Testis (tissue), 3 donors: ENCODE measurements around the gene WBP2NL. TPM values are rescaled to one million over a fixed set of nuclear protein-coding genes. Genes with fewer than 3 reads are reported as not detected.

ENCODE experiments used
- DNase-seq: peaks from one replicate; pipeline ENCODE4 v3.0.0-alpha.2; 2019
- H3K27ac ChIP-seq, 2 donors: fragments of 200-600 bp; sonication (generic); one replicate each; pipeline ENCODE4 v1.5.1; 2019
- H3K27me3 ChIP-seq: fragments of 200-600 bp; sonication (generic); one replicate; pipeline ENCODE4 v1.5.1; 2019
- H3K36me3 ChIP-seq: fragments of 200-600 bp; sonication (generic); one replicate; pipeline ENCODE4 v1.5.1; 2017; ENCODE audit warnings: low read depth; ENCODE audit errors: missing control alignments
- H3K4me1 ChIP-seq: fragments of 200-600 bp; sonication (generic); one replicate; pipeline ENCODE4 v1.5.1; 2019
- H3K4me3 ChIP-seq, 2 donors: fragments of 200-600 bp; sonication (generic); one replicate each; pipeline ENCODE4 v1.5.1; 2017 to 2019
- H3K9me3 ChIP-seq: fragments of 200-600 bp; sonication (generic); one replicate; pipeline ENCODE4 v1.5.1; 2017
- POLR2A ChIP-seq: fragments of 450-650 bp; IDR thresholded peaks from one replicate; pipeline ENCODE4 v1.6.1; 2017; ENCODE audit warnings: antibody characterized with exemption, mild to moderate bottlenecking, moderate library complexity
- WGBS, 2 donors: methylation state at CpG; one replicate each; pipeline ENCODE4 v1.1.5; 2018; 5-methylcytosine and 5-hydroxymethylcytosine counted together
- intact Hi-C: fragments of 100-400 bp; cut with DNase I; formaldehyde crosslinking; loops from one replicate; pipeline ENCODE4 v1.15.1; 2023; ENCODE audit warnings: low total_unique reads
- polyA plus RNA-seq: library from polyadenylated mRNA; stranded (reverse); fragments of 350-450 nt; fragmentation: Illumina TruSeq; extraction: RNeasy Lipid Tissue Mini Kit (QIAGEN cat#74804); gene quantifications from one replicate; pipeline ENCODE4 v1.2.3, GENCODE V29; 2014; ENCODE audit warnings: low read depth, low replicate concordance; ENCODE audit not compliant: insufficient read depth
- total RNA-seq, 2 donors: library from RNA; depleted of rRNA; stranded (reverse); fragments of >200 nt; gene quantifications; one replicate each; pipeline ENCODE4 v1.2.3, GENCODE V29; 2016
- TF ChIP-seq, protein P1 (sequence below), 3 experiments: fragments of 450-650 bp in 2 of 3; fragments of 200-600 bp in 1 of 3; sonication (generic) in 1 of 3; IDR thresholded peaks; one replicate each; pipeline ENCODE4 v1.5.1; 2016 to 2019; ENCODE audit warnings: antibody characterized with exemption in 3 of 3, mild to moderate bottlenecking in 2 of 3, moderate library complexity in 1 of 3

Gene WBP2NL
- total and polyA plus RNA-seq, 3 donors from 2014 or later: 31.8 to 91.5 (median 90.8) TPM

DNA sequence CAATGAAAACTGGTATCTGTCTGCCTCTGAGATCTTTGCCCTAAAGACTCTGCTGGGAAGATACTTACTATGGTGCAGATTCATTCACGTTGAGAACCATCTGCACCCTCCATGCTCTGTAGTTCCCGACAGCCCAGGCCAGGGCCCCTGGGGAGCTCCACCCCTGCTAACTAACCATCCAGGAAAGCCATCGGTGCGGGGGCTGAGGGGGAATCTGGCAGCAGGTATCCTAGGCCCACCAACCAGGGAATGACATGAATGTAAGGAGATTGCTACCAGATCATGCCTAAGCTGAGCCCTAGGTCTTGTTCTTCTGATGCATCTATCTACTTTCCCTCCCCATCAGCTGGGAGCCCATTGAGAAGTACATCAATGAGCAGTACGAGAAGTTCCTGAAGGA, 11.3 kb upstream of the WBP2NL start:
- WGBS, 2 donors: 93 to 96% methylated on average over 5 of the region's 5 CpGs
- H3K27ac ChIP-seq: no peak overlapping the region
- no peaks in the 10 kb centered on the region for H3K9me3 ChIP-seq
- H3K36me3 ChIP-seq: no peaks in the 10 kb centered on the region
- DNase-seq: no peak
- no peaks in the 10 kb centered on the region for H3K27me3 ChIP-seq
- TF ChIP-seq, protein P1, sequence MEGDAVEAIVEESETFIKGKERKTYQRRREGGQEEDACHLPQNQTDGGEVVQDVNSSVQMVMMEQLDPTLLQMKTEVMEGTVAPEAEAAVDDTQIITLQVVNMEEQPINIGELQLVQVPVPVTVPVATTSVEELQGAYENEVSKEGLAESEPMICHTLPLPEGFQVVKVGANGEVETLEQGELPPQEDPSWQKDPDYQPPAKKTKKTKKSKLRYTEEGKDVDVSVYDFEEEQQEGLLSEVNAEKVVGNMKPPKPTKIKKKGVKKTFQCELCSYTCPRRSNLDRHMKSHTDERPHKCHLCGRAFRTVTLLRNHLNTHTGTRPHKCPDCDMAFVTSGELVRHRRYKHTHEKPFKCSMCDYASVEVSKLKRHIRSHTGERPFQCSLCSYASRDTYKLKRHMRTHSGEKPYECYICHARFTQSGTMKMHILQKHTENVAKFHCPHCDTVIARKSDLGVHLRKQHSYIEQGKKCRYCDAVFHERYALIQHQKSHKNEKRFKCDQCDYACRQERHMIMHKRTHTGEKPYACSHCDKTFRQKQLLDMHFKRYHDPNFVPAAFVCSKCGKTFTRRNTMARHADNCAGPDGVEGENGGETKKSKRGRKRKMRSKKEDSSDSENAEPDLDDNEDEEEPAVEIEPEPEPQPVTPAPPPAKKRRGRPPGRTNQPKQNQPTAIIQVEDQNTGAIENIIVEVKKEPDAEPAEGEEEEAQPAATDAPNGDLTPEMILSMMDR (IDR thresholded peaks at IDR 0.05): no peak
- TF ChIP-seq POLR2A: no peak
- H3K4me1 ChIP-seq: no peaks in the 10 kb centered on the region
- intact Hi-C loops: no loop called here
- no peak overlapping the region for H3K4me3 ChIP-seq

DNA sequence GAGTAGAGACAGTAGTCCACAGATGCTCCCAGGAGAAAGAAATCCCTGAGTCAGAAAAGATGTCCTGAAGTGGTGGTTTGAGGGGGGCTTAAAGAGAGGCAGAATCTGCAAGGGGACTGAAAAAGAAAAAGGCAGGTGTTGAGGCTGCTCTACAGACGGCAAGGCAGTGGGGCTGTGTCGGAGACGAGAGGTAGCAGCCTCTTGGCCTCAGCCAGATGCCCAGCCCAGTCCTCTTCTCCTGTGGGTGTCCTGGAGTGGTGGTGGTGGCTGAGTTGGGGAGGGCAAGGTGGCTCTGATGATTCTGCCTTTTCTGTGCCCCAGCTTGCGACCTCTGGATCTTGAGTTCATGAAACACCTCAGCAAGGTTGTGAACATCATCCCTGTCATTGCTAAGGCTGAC, 9.3 kb upstream of the WBP2NL start:
- Histone ChIP-seq H3K27me3 (no peaks in the 10 kb centered on the region), H3K27ac (no peak overlapping the region), H3K4me3 (no peak overlapping the region), H3K36me3 (no peaks in the 10 kb centered on the region), H3K4me1 (no peaks in the 10 kb centered on the region), H3K9me3 (no peaks in the 10 kb centered on the region)
- TF ChIP-seq, protein P1 (IDR thresholded peaks at IDR 0.05): no peak
- no peak for TF ChIP-seq POLR2A
- intact Hi-C loops: no loop called here
- WGBS, 2 donors: 75 to 84% methylated on average over 4 of the region's 4 CpGs
- no peak for DNase-seq

DNA sequence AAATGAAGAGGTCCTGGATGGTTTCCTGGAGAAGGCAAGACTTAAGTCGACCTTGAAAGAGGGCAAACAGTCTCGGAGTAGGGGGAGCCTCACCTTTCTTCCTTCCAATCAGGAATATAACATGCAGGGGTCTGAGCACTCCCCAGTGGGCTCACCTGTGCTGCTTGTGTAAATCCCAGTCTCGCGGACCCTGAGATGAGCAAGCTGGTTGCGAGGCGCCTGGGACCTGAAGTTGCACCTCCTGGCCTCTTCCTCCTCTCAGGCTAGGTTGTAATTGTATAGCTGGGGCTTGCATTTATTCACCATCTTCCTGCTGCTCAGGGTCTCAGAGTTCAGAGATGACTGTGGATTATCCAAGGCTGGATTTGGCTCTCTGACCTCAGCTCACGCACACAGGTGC, 7.5 kb upstream of the WBP2NL start:
- TF ChIP-seq POLR2A: no peak
- TF ChIP-seq, protein P1 (IDR thresholded peaks at IDR 0.05): no peak
- Histone ChIP-seq H3K36me3 (no peaks in the 10 kb centered on the region), H3K27me3 (no peaks in the 10 kb centered on the region), H3K27ac (no peak overlapping the region), H3K4me3 (no peak overlapping the region), H3K9me3 (no peaks in the 10 kb centered on the region), H3K4me1 (no peaks in the 10 kb centered on the region)
- WGBS, 2 donors: 87 to 91% methylated on average over 7 of the region's 7 CpGs
- DNase-seq: no peak
- intact Hi-C loops: no loop called here

DNA sequence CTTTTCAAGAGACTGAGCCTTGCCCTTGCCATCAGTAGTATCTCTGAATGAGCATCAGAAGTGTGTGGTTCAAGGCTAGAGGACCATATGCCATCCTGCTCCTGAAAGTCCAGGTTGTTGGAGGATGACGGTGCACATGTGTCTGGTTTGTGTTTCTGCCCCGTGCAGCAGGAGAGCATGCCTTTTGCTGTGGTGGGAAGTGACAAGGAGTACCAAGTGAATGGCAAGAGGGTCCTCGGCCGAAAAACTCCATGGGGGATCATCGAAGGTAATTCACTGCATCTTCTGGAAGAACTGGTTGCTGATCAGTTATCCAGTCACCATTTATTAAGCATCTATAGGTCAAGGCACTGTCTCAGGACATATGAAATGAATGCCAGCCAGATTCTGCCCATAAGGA, 6.1 kb upstream of the WBP2NL start:
- H3K4me1 ChIP-seq: no peaks in the 10 kb centered on the region
- no peaks in the 10 kb centered on the region for H3K36me3 ChIP-seq
- H3K4me3 ChIP-seq: no peak overlapping the region
- intact Hi-C loops: no loop called here
- H3K27ac ChIP-seq: no peak overlapping the region
- WGBS, 2 donors: 92 to 93% methylated on average over 5 of the region's 5 CpGs
- H3K9me3 ChIP-seq: no peaks in the 10 kb centered on the region
- TF ChIP-seq, protein P1 (IDR thresholded peaks at IDR 0.05): no peak
- no peak for TF ChIP-seq POLR2A
- DNase-seq: no peak
- H3K27me3 ChIP-seq: no peaks in the 10 kb centered on the region

DNA sequence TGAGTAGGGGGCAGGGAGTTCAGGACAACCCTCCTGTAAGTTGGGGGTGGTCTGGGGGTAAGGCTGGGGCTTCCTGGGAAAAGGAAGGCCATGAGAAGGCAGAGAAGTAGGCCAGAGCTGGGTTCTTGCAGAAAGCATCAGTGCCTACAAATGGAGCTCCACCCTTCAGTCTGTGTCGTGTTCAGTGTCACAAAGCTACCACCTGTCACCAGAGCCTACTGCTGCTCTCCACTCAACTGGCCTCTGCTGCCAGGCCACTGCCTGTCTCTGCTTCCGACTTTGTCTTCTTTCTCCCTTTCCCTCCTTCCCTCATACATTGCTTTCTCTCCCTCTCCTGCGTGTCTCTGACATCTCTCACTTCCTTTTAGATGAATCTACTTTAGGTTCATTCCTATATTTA, 3.4 kb upstream of the WBP2NL start:
- Histone ChIP-seq H3K9me3 (no peaks in the 10 kb centered on the region), H3K4me3 (no peak overlapping the region), H3K27ac (no peak overlapping the region), H3K36me3 (no peaks in the 10 kb centered on the region), H3K4me1 (peaks cover 7% of the 10 kb centered on the region), H3K27me3 (no peaks in the 10 kb centered on the region)
- intact Hi-C loops: no loop called here
- DNase-seq: no peak
- TF ChIP-seq POLR2A: no peak
- TF ChIP-seq, protein P1 (IDR thresholded peaks at IDR 0.05): no peak
- WGBS, 2 donors: 81 to 83% methylated on average over 3 of the region's 3 CpGs
